IPS-18c (cell line): ENCODE measurements around the gene SLC16A6.
"Not testable (repeated sequence)": the region's sequence is repeated elsewhere in the genome, so short reads cannot be mapped to it uniquely, and the experiment has no call there.

ENCODE experiments used
- H3K4me3 ChIP-seq: 2 replicates; pipeline ENCODE4 v1.7.0; 2013; ENCODE audit warnings: low read depth, mild to moderate bottlenecking, low read length, moderate library complexity; ENCODE audit not compliant: insufficient read depth
- H3K9me3 ChIP-seq: one replicate; pipeline ENCODE4 v1.6.1; 2013; ENCODE audit warnings: mild to moderate bottlenecking, low read length, moderate library complexity; ENCODE audit not compliant: control insufficient read depth, insufficient read depth

The SLC16A6 gene

DNA sequence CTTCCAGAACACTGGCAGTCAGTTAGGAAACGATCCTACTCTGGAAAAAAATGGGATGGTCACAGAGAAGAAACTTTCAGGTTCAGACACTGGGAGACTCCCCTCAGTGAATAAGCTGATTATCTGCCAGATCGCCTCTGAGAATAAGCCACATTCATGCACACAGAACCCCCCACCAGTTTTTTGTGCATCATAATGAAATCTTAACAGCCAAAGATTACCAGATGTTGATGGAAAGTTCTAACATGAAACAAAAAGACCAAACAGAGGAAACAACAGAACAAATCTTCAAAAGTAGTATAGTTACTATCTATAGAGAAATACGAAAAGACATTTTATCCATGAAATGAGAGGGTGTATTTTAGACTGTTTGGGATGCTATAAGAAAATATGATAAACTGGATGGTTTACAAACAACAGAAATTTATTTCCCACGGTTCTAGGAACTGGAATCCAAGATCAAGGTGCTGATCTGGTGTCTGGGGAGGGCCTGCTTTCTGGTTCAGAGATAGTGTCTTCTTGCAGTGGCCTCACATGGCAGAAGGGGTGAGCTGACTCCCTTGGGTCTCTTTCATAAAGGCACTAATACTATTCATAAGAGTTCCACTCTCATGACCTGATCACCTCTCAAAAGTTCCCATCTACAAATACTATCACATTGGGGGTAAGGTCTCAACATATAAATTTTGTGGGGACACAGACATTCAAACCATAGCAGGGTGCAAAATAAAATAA lies 51.1 kb downstream of the SLC16A6 start:
- no peaks in the 10 kb centered on the region for H3K9me3 ChIP-seq
- no peak overlapping the region for H3K4me3 ChIP-seq

DNA sequence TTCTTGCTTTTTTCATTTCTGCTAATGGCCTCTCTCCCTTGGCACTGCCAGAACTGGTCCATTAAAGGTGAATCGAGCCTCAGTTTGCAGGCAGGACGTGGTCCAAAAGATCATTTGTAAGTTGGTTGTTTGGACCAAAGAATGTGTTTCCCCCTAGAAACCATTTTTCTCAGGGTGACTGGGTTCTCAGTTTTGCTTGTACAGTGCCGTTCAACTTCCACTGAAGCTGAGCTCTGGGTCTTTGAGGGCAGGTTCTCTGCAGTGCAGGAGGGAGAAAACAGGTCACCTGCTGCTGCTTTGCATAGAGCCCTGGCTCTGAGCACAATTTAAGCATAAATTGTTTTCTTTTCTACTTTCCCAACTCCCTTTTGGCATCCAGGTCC lies 52.1 kb downstream of the SLC16A6 start:
- no peak overlapping the region for H3K4me3 ChIP-seq
- H3K9me3 ChIP-seq = no peaks in the 10 kb centered on the region

DNA sequence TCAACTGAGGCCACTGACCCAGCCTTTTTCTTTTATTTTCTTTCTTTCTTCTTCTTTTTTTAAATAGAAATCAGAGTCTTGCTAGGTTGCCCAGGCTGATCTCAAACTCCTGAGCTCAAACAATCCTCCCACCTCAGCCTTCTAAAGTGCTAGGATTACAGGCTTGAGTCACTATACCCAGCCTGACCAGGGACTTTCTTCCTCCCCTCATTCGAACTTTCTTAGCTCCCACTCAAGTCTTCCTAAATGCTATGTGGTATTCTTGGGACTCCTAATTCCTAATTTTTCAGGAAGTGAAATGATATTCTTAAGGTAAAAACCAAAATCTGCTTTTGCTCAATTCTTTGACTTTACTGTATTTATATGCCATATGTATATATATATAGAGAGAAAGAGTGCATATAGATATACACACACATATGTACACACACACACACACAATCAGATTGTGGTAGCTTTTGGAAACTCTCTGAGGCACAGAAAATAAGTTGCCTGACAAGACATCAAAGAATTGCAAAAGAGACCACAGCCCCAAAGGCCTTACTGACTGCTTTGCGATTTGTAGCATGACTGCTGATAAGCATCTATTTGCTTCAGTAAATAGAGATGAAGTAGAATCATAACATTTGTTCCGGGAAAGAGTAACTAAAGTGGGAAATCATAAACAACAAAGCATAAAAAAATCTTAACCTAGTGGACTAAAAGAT lies 52.6 kb downstream of the SLC16A6 start:
- Histone ChIP-seq H3K4me3 (no peak overlapping the region), H3K9me3 (no peaks in the 10 kb centered on the region)

DNA sequence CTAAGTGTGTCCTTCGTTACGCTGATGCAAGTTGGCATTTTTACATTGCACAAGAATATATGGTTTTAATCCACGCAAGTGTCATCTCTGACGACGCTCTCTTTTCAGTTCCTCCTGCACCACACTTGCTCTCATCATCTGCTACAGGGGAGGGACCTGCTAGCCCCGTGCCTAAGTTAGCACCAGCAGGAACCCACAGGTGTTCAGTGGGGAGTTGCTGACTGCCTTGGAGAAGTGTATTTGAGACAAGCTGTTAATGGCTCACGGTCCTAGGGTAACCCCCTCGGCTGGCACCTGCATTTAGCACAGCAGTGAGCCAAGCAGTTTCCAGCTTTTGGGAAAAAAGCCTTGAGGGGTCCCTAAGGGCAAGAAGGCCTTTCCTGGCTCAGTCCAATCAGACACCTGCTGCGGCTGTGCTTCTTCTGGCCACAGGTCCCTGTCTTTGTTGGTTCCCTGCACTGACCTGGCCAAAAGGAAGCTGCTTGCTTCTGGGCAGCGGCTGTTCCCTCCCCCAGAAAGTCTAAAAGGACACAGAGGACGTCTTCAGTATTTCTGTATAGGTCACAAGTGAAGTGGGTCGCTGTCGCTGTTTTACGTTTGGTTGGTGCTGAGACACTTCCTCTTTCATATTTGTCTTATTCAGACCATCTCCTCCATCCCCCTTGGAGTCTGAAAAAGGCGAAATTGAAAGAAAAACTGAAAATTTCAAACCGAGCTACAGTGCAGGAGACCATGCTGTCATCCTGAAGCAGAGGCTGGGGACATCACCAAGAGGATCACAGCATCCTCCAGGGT lies 53.4 kb downstream of the SLC16A6 start:
- not testable (repeated sequence) for H3K4me3 ChIP-seq, H3K9me3 ChIP-seq

DNA sequence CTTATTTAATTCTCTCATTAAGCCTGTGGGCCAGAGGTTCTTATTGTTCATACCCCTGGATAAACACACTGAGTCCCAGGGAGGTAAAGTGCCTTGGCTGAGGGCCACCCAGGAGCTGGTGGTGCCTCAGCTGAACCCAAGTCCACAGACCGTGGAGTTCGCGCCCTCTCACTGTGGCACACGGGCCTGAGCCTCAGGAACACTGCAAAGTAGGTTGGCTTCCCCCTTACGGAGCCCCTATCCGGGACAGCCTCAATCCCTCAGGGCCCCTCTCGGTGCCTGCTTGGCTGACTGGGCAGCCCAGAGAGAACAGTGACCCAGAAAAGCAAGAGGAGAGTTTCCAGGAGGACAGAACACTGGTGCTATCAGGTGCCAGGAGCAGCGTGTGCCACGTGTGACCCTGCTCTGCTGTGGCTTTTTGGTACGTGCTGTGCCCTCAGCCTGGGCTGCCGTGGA lies 55.6 kb downstream of the SLC16A6 start:
- not testable (repeated sequence) for H3K9me3 ChIP-seq, H3K4me3 ChIP-seq

DNA sequence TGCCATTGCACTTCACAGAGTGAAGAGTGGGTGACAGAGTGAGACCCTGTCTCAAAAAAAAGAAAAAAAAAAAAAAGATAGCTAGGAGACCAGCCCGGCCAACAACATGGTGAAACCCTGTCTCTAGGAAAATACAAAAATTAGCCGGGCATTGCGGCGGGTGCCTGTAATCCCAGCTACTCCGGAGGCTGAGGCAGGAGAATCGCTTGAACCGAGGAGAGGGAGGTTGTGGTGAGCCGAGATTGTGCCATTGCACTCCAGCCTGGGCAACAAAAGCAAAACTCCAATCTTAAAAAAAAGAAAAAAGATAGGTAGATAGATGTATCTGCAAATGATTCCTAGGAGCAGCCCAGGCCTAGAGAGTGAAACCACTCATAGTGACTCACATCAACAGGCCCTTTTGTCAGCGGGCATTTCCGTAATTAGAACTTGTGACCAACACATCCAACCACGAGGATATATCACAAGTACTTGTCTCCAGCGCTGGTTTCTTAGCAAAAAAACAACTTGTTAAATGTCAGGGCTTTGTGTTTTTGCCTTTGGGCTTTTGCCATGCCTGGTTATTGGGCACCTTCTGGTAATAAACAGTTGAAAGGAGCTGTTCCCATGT lies 56.1 kb downstream of the SLC16A6 start:
- H3K4me3 ChIP-seq, H3K9me3 ChIP-seq: not testable (repeated sequence)

DNA sequence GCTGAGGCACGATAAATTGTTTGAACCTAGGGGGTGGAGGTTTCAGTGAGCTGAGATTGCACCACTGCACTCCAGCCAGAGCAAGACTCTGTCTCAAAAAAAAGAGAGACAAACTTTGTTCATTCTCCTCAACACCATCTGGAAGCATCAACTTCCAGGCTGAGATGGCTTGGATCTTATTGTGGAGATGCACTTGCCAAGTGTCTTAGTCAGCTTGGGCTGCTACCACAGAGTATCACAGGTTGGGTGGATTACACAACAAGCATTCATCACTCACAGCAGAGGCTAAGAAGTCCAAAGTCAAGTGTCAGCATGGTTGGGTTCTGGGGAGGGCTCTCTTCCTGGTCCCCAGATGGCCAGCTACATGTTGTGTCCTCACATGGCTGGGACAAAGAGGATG lies 58.2 kb downstream of the SLC16A6 start:
- not testable (repeated sequence) for H3K4me3 ChIP-seq, H3K9me3 ChIP-seq

DNA sequence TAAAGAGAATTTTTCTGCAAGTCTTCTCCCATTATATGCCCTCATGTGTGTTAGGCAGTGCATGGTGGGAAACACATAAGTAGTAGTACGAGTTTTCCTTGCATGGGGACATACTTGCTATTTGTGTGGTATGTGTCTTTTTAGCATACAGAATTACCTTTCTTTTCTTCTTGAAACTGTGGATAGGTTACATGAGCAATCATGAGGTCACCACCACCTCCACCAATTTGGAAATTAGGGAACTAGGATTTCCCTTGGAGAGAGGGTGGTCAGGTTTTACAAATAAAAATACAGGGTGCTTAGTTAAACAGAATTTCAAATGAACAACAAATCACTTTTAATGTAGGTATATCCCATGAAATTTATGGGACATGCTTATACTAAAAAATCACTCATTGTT lies 59.4 kb downstream of the SLC16A6 start:
- no peak overlapping the region for H3K4me3 ChIP-seq

DNA sequence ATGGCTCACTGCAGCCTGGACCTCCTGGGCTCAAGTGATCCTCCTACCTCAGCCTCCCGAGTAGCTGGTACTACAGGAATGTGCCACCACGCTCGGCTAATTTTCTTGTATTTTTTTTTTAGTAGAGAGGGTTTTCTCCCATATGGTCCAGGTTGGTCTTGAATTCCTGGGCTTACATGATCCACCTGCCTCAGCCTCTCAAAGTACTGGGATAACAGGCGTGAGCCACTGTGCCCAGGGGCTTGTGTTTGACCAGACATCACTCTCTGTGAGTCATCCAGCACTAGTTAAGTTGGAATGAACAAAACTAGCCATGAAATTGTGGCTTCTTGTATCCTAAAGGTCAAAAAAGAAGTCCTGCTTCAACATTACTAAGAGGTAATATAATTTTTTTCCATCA lies 59.8 kb downstream of the SLC16A6 start:
- H3K9me3 ChIP-seq, H3K4me3 ChIP-seq: not testable (repeated sequence)

More for the DNA sequence above, 59.4 kb downstream of the SLC16A6 start:
- H3K9me3 ChIP-seq = no peaks in the 10 kb centered on the region

DNA sequence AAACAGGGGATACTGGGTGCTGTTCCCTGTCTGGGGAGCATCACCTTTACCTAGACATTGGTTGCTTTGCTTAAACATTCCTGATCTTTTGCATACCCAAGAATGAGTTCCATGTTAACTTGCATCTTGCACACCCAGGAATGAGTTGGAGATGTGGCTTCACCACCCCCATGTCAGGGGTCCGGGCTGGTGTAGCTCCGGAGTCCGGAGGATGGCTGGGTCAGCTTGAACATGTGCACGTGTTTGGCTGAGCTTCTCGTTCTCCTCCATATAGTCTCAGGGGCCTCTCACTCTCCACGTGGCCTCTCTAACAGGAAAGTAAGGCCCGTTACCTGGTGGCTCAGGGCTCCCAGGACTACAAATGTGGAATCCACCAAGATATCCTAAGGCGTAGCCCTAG lies 61.3 kb downstream of the SLC16A6 start:
- Histone ChIP-seq H3K4me3 (no peak overlapping the region), H3K9me3 (no peaks in the 10 kb centered on the region)

DNA sequence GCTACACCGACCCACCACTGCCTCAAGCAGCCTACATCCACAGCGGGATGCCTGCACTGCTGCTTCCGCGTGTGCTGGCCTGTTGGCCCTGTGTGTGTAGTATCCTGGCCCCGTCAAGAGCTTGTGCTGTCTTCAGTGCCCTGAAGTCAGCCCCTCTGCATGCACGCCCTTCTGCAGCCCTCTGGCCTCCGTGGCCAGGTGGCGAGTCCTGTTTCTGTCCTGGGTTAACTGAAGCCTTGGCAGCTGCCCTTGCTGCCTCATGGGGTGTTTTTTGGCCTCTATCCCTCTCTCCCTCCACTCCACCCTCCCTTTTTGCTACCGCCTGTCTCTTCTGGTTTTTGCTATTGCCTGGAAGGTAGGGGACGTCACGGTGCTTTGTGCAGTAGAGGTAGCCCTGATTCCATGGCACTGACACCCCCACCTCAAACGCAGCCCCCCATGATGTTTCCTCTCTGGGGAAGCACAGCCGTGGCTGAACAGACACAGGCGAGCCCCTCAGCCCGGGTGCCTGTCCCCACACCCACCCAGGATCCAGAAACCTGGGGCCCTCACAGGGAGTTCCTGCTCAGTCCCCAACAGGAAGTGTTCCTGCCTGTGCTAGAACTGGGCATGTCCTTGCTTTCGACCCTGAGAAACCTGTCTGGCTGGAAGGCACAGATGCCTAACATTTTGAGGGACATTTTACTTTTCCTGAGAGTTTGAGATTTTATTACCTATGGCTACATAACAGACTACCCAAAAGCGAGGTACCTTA lies 61.9 kb downstream of the SLC16A6 start:
- H3K4me3 ChIP-seq = no peak overlapping the region

DNA sequence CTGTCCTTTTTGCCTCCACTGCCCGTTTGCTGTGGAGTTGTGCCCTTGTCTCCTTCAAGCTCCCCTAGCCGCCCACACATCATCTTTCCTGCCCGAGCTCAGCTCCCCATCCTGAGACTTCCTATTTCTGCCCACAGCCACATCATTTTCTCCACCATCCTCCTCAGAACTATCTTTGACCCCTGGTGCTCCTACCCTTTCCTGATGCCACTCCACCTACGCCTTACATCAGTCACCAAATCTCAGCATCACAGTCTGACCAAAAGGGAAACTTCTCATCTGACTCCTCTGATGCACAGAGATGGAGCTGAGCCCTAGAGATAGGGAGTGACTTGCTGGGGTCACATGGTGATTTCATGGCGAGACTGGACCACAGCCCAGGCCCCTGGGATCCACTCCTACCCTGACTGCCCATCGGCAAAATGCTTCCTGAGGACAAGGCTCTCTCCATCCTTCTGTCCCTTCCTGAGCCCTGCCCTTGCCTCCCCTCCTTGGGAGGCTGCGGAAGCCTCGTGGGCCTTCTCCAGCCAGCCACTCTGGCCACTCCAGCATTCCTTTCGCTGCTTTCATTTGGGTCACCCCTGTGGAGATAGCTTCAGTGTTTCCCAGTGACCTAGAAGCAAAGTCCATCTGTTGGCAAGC lies 62.8 kb downstream of the SLC16A6 start:
- not testable (repeated sequence) for H3K9me3 ChIP-seq, H3K4me3 ChIP-seq

More for the DNA sequence above, 61.9 kb downstream of the SLC16A6 start:
- H3K9me3 ChIP-seq = no peaks in the 10 kb centered on the region

DNA sequence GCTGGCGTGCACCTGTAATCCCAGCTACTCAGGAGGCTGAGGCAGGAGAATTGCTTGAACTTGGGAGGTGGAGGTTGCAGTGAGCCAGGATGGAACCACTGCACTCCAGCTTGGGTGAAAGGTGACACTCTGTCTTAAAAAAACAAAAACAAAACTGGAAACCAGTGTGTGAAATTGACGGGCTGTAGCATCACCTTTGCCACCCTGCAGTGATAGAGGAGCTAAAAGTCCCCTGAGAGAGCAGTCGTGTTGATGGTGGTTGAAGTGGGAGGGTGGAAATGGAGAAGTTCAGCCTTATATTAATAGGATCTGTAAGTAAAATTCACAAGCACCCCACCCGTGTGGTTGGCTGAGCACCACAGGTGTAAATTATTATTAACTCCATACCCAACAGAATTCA lies 65.9 kb downstream of the SLC16A6 start:
- H3K4me3 ChIP-seq = not testable (repeated sequence)

DNA sequence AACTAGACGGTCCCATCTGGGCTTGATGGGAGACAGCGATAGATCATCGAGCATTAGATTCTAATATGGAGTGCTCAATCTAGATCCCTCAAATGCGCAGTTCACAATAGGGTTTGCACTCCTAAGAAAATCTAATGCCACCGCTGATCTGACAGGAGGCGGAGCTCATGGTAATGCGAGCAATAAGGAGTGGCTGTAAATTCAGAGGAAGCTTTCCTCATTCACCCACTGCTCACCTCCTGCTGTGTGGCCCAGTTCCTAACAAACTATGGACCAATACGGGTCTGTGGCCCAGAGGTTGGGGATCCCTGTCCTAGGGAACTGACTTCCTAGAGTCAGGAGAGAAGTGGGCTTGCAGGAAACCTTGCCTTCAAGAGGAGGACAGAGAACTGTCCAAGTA lies 68.3 kb downstream of the SLC16A6 start:
- Histone ChIP-seq H3K9me3 (no peaks in the 10 kb centered on the region), H3K4me3 (no peak overlapping the region)

More for the DNA sequence above, 65.9 kb downstream of the SLC16A6 start:
- H3K9me3 ChIP-seq = not testable (repeated sequence)

DNA sequence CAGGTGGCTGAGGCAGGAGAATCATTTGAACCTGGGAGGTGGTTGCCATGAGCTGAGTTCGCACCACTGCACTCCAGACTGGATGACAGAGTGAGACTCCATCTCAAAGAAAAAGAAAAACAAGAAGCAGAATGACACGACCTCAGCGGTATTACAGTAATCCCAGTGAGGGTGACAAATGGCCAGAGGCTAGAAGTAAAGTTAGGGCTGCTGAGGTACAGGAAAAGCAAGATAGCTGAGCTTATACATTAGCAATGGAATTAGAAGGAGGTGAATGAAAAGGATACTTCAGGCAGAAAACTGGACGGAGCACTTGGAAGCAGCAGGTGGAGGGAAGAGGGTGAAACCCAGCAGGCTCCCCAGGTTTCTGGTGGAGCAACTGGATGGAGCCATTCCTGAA lies 69.1 kb downstream of the SLC16A6 start:
- Histone ChIP-seq H3K9me3 (no peaks in the 10 kb centered on the region), H3K4me3 (no peak overlapping the region)

DNA sequence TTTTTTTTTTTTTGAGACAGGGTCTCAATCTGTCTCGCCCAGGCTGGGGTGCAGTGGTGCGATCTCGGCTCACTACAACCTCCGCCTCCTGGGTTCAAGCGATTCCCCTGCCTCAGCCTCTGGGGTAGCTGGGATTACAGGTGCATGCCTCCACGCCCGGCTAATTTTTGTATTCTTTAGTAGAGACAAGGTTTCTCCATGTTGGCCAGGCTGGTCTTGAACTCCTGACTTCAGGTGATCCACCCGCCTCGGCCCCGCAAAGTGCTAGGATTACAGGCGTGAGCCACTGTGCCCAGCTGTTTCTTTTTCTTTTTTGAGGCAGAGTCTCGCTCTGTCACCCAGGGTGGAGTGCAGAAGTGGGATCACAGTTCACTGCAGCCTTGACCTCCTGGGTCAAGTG lies 70.1 kb downstream of the SLC16A6 start:
- not testable (repeated sequence) for H3K9me3 ChIP-seq

More for the DNA sequence above, 70.1 kb downstream of the SLC16A6 start:
- H3K4me3 ChIP-seq = not testable (repeated sequence)
